Tibial nerve (tissue), 3 donors: ENCODE results near the gene RYR3.

Source experiments
- CTCF ChIP-seq, 5 experiments: fragments of 200-600 bp in 3 of 5; fragments of 450-650 bp in 2 of 5; sonication (generic) in 3 of 5; IDR thresholded peaks; one replicate each; pipeline ENCODE4 v1.5.1; 2016 to 2019; ENCODE audit warnings: antibody characterized with exemption in 5 of 5, mild to moderate bottlenecking in 3 of 5, moderate library complexity in 2 of 5
- POLR2A ChIP-seq, 2 donors: fragments of 450-650 bp; IDR thresholded peaks; one replicate each; pipeline ENCODE4 v1.6.1; 2017; ENCODE audit warnings: antibody characterized with exemption in 2 of 2, mild to moderate bottlenecking in 2 of 2, moderate library complexity in 2 of 2

DNA sequence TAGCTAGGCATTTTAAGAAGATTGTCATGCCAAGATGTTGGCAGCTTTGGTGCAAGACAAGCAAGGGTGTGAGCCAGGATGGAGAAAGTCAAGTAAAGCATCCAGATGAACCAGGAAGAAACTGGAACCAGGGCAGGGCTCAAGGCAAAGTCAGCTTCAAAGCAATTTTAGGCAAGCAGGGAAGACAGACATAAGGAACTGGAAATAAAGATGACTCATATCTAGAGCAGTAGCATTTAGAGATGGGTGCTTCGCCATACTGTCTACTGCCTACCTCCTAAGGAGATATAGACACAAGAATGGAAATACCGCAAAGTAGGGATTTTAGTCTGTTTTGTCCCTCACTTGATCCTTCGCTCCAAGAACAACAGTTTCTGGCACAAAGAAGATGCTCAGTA lies 59.9 kb downstream of the RYR3 start:
- TF ChIP-seq POLR2A (IDR thresholded peaks at IDR 0.05) (no peak), CTCF (IDR thresholded peaks at IDR 0.05) (no peak)
